ENCODE results near the gene SMIM35.

DNA sequence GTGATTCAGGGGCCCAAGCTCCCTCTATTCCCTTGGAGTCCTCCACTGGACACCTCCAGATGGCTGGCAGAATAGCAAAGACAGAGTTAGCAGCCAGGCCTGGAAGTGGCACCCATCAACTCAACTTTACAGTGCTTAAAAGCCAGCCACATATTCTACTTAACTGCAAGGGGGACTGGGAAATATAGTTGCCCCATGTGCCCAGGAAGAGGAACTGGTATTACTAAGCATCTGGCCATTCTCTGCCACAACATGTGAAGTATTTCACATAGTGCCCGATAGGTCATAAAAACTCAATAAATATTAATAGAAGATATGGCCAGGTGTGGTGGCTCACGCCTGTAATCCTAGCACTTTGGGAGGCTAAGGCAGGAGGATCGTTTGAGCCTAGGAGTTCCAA is 106.0 kb downstream of the SMIM35 start:
- TF ChIP-seq POLR2A (IDR thresholded peaks at IDR 0.05) (no peak), CTCF (IDR thresholded peaks at IDR 0.05) (no peak)
